HG02973 (cell line): ENCODE results near the gene PAWR.
A peak's percentile ranks its signal among the peaks of the same experiment; 100 is the strongest.
"Not testable (repeated sequence)": the region's sequence is repeated elsewhere in the genome, so short reads cannot be mapped to it uniquely, and the experiment has no call there.

Experiments used
- ATAC-seq: cut with Tn5 transposase; IDR thresholded peaks from one replicate; pipeline ENCODE4 v1.9.1; 2021; ENCODE audit warnings: moderate library complexity; ENCODE audit not compliant: unreplicated experiment

Gene PAWR

GRCh38 chr12:79650440-79650839 lies 40.3 kb downstream of the PAWR start:
- ATAC-seq = no peak

DNA sequence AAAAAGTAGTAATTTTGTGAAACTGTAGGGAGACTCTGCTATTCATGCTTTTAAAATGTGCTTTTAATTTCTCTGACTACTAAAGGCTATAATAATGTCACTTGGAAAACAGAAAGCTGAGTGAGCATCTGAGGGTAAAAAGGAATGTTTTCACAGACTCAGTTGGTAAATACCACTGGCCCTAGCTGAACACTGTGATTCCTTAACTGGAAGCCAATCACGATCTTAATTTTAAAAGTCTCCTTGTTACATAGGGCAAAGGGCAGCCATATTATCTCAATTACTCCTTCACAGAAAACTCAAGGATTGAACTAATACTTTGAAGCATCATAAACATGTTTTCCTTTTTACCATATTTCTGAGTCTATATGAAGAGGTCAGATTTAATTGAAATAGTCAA lies 41.9 kb downstream of the PAWR start:
- ATAC-seq = no peak

DNA sequence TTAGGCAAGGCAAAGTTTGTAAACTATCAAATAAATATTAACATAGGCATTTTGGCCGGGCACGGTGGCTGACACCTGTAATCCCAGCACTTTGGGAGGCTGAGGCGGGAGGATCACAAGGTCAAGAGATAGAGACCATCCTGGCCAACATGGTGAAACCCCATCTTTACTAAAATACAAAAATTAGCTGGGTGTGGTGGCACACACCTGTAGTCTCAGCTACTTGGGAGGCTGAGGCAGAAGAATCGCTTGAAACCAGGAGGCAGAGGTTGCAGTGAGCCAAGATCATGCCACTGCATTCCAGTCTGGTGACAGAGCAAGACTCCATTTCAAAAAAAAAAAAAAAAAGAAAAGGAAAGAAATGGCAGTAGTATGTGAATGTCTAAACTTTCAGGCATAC lies 43.9 kb downstream of the PAWR start:
- not testable (repeated sequence) for ATAC-seq

- peak; percentile 99 for ATAC-seq
Measured at GRCh38 chr12:79645235-79645630, 45.5 kb downstream of the PAWR start.

DNA sequence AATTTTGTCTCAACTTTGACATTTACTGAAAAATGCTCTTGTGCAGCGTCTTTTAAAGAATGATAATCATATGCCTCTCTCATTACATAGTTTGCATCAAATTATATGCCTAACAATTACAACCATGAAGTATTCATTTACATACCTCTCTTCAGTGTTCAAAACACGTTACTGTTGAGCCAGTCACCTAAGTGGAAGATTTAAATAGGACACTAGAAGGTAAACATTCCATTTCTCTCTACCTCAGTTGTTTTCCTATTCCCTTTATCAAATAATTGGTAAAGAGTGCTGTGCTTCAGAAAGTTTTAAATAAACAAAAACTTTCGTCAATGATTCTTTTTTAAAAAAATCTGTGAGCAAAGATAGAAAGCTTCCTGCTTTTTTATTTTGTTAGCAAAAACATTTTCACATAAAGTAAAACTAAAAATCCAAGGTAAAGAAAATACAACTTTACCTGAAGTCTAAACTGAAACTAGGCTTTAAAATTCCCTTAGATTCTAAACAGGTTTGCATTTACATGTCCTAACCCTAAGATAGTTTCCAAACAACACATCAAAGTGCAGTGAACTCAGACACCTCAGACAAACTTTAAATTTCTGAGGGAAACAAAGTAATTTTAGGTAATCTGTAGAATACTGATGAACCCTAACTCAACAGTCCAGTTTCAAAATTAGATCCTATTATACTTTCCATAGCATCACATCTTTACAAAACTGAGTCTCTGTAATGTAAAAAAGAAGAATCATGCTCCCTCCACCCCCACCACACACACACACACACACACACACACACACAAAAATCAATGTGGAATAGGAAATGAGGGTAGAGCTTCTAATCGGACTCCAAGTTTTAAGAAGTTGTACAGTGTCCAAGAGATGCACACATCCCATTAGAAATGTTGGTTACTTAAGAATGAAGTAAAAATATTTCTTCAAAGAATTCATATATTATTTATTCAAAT lies 46.2 kb downstream of the PAWR start:
- peak; percentile 14 for ATAC-seq

DNA sequence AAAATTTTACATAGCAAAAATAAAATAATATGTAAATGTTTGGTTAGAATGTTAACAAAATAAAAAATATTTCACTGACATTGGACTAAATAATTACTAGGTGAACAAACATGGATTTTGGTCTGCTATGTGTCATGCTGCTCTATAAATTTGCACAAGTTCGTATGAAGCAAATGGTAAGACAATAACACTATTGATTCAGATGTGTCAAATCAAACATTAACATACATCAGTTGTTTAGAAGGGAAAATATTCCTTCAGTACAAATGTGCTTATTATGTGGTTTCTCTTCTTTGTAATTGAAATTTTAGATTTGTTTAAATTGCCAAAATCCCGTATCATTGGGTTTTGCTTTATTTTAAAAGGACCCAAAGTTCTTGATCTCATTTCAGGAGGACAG lies 46.9 kb downstream of the PAWR start:
- ATAC-seq = no peak

GRCh38 chr12:79638490-79638889 lies 52.3 kb downstream of the PAWR start:
- ATAC-seq = no peak

DNA sequence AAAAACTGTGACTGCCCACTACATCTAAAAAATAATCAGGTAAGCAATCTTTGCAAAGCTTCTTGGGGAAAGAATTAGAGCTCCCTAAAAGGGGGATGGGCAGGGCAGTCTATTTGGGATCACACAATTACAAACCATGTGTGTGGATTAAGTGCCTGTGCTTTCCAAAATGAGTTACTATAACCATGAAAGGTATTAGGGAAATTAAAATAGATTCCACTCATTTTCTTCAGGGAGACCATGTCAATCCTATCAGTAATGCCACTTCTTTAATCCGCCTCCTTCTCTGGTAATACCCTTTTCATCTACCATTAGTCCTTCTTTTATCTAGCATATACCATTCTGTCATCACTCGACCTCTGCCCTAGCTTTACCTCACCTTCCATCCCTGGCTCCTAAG lies 53.7 kb downstream of the PAWR start:
- no peak for ATAC-seq

GRCh38 chr12:79635676-79636075 lies 55.1 kb downstream of the PAWR start:
- ATAC-seq = no peak

- ATAC-seq = no peak
Measured at GRCh38 chr12:79634957-79635471, 55.8 kb downstream of the PAWR start.

DNA sequence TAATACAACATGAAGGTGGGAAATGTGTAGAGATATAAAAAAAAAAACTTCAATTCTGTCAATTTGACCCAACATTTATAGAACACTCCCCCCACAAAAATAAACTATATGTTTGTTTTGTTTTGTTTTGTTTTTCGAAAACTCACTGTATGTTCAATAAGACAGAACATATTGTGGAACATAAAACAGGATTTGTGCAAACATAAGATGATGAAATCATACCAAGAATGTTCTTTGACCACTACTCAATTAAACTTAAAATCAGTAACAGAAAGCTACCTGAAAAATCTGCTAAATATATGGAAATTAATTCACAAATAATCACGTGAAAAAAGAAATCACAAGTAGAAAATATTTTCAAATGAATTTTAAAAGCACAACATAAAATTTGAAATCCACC lies 61.2 kb downstream of the PAWR start:
- ATAC-seq = no peak

DNA sequence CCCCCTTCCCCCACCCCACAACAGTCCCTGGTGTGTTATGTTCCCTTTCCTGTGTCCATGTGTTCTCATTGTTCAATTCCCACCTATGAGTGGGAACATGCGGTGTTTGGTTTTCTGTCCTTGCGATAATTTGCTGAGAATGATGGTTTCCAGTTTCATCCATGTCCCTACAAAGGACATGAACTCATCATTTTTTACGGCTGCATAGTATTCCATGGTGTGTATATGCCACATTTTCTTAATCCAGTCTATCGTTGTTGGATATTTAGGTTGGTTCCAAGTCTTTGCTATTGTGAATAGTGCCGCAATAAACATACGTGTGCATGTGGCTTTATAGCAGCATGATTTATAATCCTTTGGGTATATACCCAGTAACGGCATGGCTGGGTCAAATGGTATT lies 64.0 kb downstream of the PAWR start:
- not testable (repeated sequence) for ATAC-seq

- ATAC-seq = no peak
Measured at GRCh38 chr12:79624378-79624777, 66.4 kb downstream of the PAWR start.

- ATAC-seq = no peak
Measured at GRCh38 chr12:79619872-79620562, 70.7 kb downstream of the PAWR start.

GRCh38 chr12:79618848-79619404 lies 71.8 kb downstream of the PAWR start:
- ATAC-seq = no peak

- ATAC-seq = no peak
Measured at GRCh38 chr12:79617696-79618095, 73.1 kb downstream of the PAWR start.

DNA sequence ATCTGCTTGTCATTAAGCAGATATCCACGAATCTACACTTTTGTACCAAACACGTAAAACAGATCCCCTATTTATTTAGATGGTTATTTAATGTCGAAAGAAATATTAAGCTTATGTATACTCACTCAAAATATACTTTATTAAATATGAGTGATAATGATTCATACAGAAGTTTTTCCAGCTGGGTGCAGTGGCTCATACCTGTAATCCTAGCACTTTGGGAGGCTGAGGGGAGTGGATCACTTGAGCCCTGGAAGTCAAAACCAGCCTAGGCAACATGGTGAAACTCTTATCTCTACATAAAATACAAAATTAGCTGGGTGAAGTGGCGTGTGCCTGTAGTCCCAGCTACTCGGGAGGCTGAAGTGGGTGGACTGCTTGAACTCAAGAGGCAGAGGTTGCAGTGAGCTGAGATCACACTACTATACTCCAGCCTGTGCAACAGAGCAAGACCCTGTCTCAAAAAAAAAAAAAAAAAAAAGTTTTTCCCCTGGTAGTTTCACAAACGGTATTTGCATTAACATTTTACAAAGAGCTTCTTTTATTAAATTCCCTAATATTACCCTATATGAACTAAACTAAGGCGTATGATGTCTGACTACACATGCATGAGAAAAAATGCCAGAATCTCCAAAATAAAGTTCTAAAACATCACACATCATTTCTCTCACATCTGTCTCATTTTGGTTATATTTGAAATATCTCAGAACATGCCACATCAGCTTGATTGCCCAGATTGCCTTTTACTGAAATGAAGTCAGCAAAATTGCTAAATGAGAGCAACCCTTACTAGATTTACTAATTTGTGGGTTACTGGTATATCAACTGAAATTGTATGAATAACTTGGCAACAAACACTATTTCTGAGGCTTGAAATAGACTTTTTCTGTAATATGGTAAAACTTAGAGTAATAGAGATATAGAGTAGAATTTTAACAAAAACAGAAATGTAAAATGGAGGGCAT lies 74.9 kb downstream of the PAWR start:
- ATAC-seq = peak; percentile 62

DNA sequence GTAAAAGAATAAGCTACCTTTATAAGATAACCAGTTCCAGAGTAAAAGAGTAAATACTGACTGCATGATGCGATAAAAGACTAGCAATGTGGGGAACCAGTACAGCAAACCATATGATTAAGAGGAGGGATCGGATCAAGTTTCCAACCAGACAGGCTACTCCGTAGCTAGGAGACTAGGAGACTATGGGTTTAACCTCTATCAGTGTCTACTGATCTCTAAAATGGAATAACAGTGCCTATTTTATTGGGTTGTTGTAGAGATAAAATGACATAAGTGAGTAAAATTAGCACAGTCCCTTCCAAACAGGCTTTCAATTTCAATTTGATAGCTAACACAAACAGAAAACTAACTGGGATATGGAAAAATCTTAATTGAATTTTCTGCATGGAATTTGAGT lies 76.0 kb downstream of the PAWR start:
- ATAC-seq = no peak

GRCh38 chr12:79601908-79602307 lies 88.9 kb downstream of the PAWR start:
- ATAC-seq = no peak

- ATAC-seq = no peak
Measured at GRCh38 chr12:79597910-79598309, 92.9 kb downstream of the PAWR start.
